Neural progenitor cell (in vitro differentiated cells): ENCODE data around the gene LARP6.

Experiments
- EZH2 ChIP-seq: fragments of 200-600 bp; sonication (generic); IDR thresholded peaks from 2 replicates; pipeline ENCODE4 v1.6.1; 2017; ENCODE audit warnings: antibody characterized with exemption, mild to moderate bottlenecking, moderate library complexity
- TF ChIP-seq, protein P1 (sequence below): fragments of 200-600 bp; sonication (generic); IDR thresholded peaks from 2 replicates; pipeline ENCODE4 v1.5.1; 2017; ENCODE audit warnings: antibody characterized with exemption, mild to moderate bottlenecking

DNA sequence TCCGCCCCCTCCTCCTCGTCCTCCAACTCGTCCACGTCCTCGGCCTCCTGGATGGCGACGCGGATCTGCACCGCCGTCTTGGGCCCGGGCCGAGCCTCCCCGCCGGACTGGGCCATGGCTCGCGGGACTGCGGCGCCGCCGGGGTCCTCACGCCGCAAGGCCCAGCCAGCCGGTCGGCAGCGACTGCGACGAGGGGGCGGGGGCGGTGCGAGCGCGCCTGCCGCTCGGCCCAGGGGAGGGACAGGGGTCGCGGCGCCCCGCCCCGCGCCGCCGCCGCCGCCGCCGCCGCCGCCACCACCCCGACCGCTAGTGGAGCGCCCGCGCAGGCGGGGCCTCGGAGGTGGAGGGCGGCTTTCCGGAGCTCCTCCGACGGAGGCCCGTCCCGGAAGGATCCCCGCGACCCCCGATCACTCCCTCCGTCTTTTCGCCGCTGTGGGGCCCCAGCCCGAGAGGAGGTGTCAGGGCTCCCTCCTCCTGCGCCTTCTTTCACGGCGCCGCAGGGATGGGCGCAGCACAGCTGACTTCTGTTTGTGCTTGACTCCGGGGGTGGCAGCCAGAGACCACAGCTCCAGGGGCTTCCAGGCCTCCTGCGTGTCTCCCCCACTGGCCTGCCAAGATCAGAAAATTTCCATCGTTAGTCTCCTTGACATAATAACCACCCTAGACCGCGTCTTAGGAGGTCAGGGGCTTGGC lies at the start of gene LARP6:
- TF ChIP-seq, protein P1, sequence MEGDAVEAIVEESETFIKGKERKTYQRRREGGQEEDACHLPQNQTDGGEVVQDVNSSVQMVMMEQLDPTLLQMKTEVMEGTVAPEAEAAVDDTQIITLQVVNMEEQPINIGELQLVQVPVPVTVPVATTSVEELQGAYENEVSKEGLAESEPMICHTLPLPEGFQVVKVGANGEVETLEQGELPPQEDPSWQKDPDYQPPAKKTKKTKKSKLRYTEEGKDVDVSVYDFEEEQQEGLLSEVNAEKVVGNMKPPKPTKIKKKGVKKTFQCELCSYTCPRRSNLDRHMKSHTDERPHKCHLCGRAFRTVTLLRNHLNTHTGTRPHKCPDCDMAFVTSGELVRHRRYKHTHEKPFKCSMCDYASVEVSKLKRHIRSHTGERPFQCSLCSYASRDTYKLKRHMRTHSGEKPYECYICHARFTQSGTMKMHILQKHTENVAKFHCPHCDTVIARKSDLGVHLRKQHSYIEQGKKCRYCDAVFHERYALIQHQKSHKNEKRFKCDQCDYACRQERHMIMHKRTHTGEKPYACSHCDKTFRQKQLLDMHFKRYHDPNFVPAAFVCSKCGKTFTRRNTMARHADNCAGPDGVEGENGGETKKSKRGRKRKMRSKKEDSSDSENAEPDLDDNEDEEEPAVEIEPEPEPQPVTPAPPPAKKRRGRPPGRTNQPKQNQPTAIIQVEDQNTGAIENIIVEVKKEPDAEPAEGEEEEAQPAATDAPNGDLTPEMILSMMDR: no peak
- TF ChIP-seq EZH2: no peak
